Heart right ventricle (tissue), 16 donors: ENCODE measurements around the gene GBP5. TPM values are rescaled to one million over a fixed set of nuclear protein-coding genes. Genes with fewer than 3 reads are reported as not detected.

Experiments
- ATAC-seq, 8 donors: fragments of 200-7000 bp; cut with Tn5 transposase; one replicate each; pipeline ENCODE4 v1.9.1; 2020; ENCODE audit warnings: mild to moderate bottlenecking in 8 of 8, moderate library complexity in 8 of 8, moderate number of reproducible peaks in 1 of 8
- DNase-seq, 2 donors: peaks; one replicate each; pipeline ENCODE4 v3.0.0-alpha.2; 2020
- H3K27ac ChIP-seq, 10 donors: fragments of 200-600 bp; sonication (generic) in 2 of 10; one replicate each; pipeline versions ENCODE4 v1.5.0 to v1.8.0; 2020 to 2022; ENCODE audit warnings: mild to moderate bottlenecking in 3 of 10
- H3K27me3 ChIP-seq, 7 donors: fragments of 200-600 bp; one replicate each; pipeline ENCODE4 v1.8.0; 2021 to 2022; ENCODE audit warnings: mild to moderate bottlenecking in 2 of 7
- H3K36me3 ChIP-seq, 9 donors: fragments of 200-600 bp; sonication (generic) in 1 of 9; one replicate each; pipeline versions ENCODE4 v1.5.0 to v1.8.0; 2020 to 2022; ENCODE audit warnings: mild to moderate bottlenecking in 2 of 9
- H3K4me1 ChIP-seq, 9 donors: fragments of 200-600 bp; sonication (generic) in 1 of 9; one replicate each; pipeline versions ENCODE4 v1.5.0 to v1.8.0; 2020 to 2022; ENCODE audit warnings: mild to moderate bottlenecking in 4 of 9
- H3K4me3 ChIP-seq, 10 donors: fragments of 200-600 bp; sonication (generic) in 2 of 10; one replicate each; pipeline versions ENCODE4 v1.5.0 to v1.8.0; 2020 to 2022; ENCODE audit warnings: mild to moderate bottlenecking in 7 of 10, moderate library complexity in 2 of 10
- H3K9me3 ChIP-seq, 11 donors: fragments of 200-600 bp in 10 of 11; sonication (generic) in 2 of 11; one replicate each; pipeline versions ENCODE4 v1.5.0 to v1.8.0; 2013 to 2022; ENCODE audit warnings: mild to moderate bottlenecking in 2 of 11, control low read depth in 1 of 11, moderate library complexity in 1 of 11
- WGBS, 2 donors: extraction: QIAGEN DNeasy Blood & Tissue Kit; methylation state at CpG; one replicate each; pipeline ENCODE4 v1.1.7; 2013; ENCODE audit warnings: inconsistent platforms in 1 of 2; 5-methylcytosine and 5-hydroxymethylcytosine counted together
- intact Hi-C, 10 donors: fragments of 100-400 bp; cut with DNase I; formaldehyde crosslinking; loops; one replicate each; pipeline versions ENCODE4 v1.11.1 to v1.14.2; 2022
- polyA plus RNA-seq, 2 donors: library from polyadenylated mRNA; stranded (reverse); fragments of 200-250 nt; gene quantifications; one replicate each; pipeline ENCODE4 v1.2.3, GENCODE V29; 2013
- total RNA-seq, 10 donors: library from RNA; stranded (reverse); fragmentation: NEBNext Ultra II Directional in 3 of 10; extraction: Animal tissue kit (Norgen Biotek cat#: 25700) in 3 of 10; gene quantifications; one replicate each; pipeline versions ENCODE4 v1.2.1 to v1.2.4, GENCODE V29; 2021 to 2023
- TF ChIP-seq, protein P1 (sequence below), 9 donors: fragments of 200-600 bp; sonication (generic) in 2 of 9; IDR thresholded peaks; one replicate each; pipeline versions ENCODE4 v1.5.0 to v1.8.0; 2021 to 2022; ENCODE audit warnings: antibody characterized with exemption in 9 of 9, mild to moderate bottlenecking in 5 of 9, moderate library complexity in 1 of 9
- donor health status: Arrhythmogenic right ventricular cardiomyopathy.
- donor health status: ischemic (EF 13 %, LVEDD 7.1; RV severe dilation, severe dysfunction).
- donor health status: healthy with polysubstance abuse.
- donor health status: DM: no; HTN: yes; CAD: no.
- donor health status: DM: no; HTN: no; CAD: no.
- donor health status: ischemic (EF 25% LVEDD 6.9; RV normal size, moderate dysfunction).
- donor health status: ischemic (EF 25% LVEDD 5.7; RV mildly dilated, moderate dysfunction).
- donor health status: healthy.
- donor health status: DM: yes; HTN: yes; CAD: no.
- donor health status: Ischemic cardiomyopathy.
- donor health status: ischemic (EF 35%, LVEDD 5.7; RV mildly dilated, moderate dysfunction).
- donor health status: nonischemic (EF 11% LVEDD 7.7; RV severe dilation, severe dysfunction).
- donor health status: DM: yes; HTN: yes; CAD: no.
- donor health status: PGD.
- donor health status: ischemic (EF 29% LVEDD 5.4; RV normal size, mild dysfunction).
- donor health status: nonischemic (EF 23%, LVEDD 6.1; RV moderate dilation, normal function).

Gene GBP5
- total and polyA plus RNA-seq, 12 donors, result 0.39 to 62.0 (median 0.81) TPM

- H3K4me1 ChIP-seq, result peaks cover 0 to 7% (median 0%) of the 10 kb centered on the region in 9 donors
- peaks cover 0 to 6% (median 0%) of the 10 kb centered on the region in 9 donors for H3K36me3 ChIP-seq
- H3K27me3 ChIP-seq, result no peaks in the 10 kb centered on the region
- no peak overlapping the region for H3K4me3 ChIP-seq
- TF ChIP-seq, protein P1, sequence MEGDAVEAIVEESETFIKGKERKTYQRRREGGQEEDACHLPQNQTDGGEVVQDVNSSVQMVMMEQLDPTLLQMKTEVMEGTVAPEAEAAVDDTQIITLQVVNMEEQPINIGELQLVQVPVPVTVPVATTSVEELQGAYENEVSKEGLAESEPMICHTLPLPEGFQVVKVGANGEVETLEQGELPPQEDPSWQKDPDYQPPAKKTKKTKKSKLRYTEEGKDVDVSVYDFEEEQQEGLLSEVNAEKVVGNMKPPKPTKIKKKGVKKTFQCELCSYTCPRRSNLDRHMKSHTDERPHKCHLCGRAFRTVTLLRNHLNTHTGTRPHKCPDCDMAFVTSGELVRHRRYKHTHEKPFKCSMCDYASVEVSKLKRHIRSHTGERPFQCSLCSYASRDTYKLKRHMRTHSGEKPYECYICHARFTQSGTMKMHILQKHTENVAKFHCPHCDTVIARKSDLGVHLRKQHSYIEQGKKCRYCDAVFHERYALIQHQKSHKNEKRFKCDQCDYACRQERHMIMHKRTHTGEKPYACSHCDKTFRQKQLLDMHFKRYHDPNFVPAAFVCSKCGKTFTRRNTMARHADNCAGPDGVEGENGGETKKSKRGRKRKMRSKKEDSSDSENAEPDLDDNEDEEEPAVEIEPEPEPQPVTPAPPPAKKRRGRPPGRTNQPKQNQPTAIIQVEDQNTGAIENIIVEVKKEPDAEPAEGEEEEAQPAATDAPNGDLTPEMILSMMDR (IDR thresholded peaks at IDR 0.05), result peak in 1 of 9 donors; percentile 9
- H3K9me3 ChIP-seq, result peaks cover 0 to 10% (median 0%) of the 10 kb centered on the region in 11 donors
- peak overlapping the region in 4 of 10 donors; percentile 2 to 64 (median 38) for H3K27ac ChIP-seq
- 35 to 45% methylated on average over 4 of the region's 4 CpGs for WGBS, 2 donors
- ATAC-seq, result peak in 4 of 8 donors; percentile 35 to 90 (median 70)
- DNase-seq, result no peak
- intact Hi-C loops, result loop anchor here in 3 of 10 donors (5.0 to 10.0 kb wide), 3 partner anchors 57 to 100 kb away; partner anchors contain the start of gene GBP4 (in 2 of the 3)
Observed at GRCh38 chr1:89254658-89255287, 17.9 kb downstream of the GBP5 start.

GRCh38 chr1:89243046-89243445 lies 29.6 kb downstream of the GBP5 start:
- ATAC-seq, result no peak
- 93 to 94% methylated on average over 3 of the region's 3 CpGs for WGBS, 2 donors
- intact Hi-C loops, result no loop called here
- TF ChIP-seq, protein P1 (IDR thresholded peaks at IDR 0.05), result no peak
- no peak overlapping the region for H3K4me3 ChIP-seq
- no peaks in the 10 kb centered on the region for H3K36me3 ChIP-seq
- H3K9me3 ChIP-seq, result peaks cover 0 to 12% (median 0%) of the 10 kb centered on the region in 11 donors
- H3K27me3 ChIP-seq, result no peaks in the 10 kb centered on the region
- DNase-seq, result no peak
- H3K4me1 ChIP-seq, result no peaks in the 10 kb centered on the region
- no peak overlapping the region for H3K27ac ChIP-seq

Other genes starting within 250 kb of the GBP5 start
- 10 to 100 TPM in 1 of 10 donors, 1 to 10 TPM in 9; 1.6 to 21.6 (median 6.3) TPM for gene GBP3, start 250.0 kb downstream of the GBP5 start, total RNA-seq
- gene GBP3, start 250.0 kb downstream of the GBP5 start, polyA plus RNA-seq, result 1 to 10 TPM; 2.9 to 5.8 TPM
- 100 to 1,000 TPM in 1 of 10 donors, 10 to 100 TPM in 2, 1 to 10 TPM in 7; 4.1 to 119 (median 9.0) TPM for gene GBP1, start 207.7 kb downstream of the GBP5 start, total RNA-seq
- gene GBP1, start 207.7 kb downstream of the GBP5 start, polyA plus RNA-seq, result 10 to 100 TPM in 1 of 2 donors, 1 to 10 TPM in 1; 5.8 to 10.2 TPM
- gene GBP2, start 146.7 kb downstream of the GBP5 start, total RNA-seq, result 10 to 100 TPM in 4 of 10 donors, 1 to 10 TPM in 6; 6.0 to 67.3 (median 9.1) TPM
- 10 to 100 TPM; 12.6 to 51.7 TPM for gene GBP2, start 146.7 kb downstream of the GBP5 start, polyA plus RNA-seq
- under 1 TPM in 2 of 10 donors, not detected in 8; 0.17 to 0.42 TPM for gene GBP7, start 96.9 kb downstream of the GBP5 start, total RNA-seq
- gene GBP7, start 96.9 kb downstream of the GBP5 start, polyA plus RNA-seq, result not detected
- gene GBP4, start 73.9 kb downstream of the GBP5 start, total RNA-seq, result 10 to 100 TPM in 6 of 10 donors, 1 to 10 TPM in 4; 2.9 to 46.5 (median 10.4) TPM
- gene GBP4, start 73.9 kb downstream of the GBP5 start, polyA plus RNA-seq, result 10 to 100 TPM in 1 of 2 donors, 1 to 10 TPM in 1; 9.1 to 16.0 TPM
- gene GBP6, start 91.2 kb upstream of the GBP5 start, total RNA-seq, result under 1 TPM in 3 of 10 donors, not detected in 7; 0.08 to 0.14 (median 0.12) TPM
- gene GBP6, start 91.2 kb upstream of the GBP5 start, polyA plus RNA-seq, result under 1 TPM in 1 of 2 donors, not detected in 1; 0.07 TPM